Measurements from ENCODE around the gene TGFA.

TGFA gene

DNA sequence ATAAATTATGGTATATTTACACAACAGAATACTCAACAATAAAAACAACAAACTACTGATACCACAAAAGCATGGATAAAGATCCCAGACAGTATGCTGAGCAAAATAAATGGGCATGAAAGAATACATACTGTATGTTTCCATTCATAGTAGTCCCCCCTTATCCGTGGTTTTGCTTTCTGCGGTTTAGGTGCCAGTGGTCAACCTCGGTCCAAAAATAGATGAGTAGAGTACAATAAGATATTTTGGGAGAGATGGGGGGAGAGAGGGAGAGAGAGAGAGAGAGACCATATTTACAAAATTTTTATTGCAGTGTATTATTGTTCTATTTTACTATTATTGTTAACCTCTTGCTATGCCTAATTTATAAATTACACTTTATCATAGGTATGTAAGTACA lies 21.0 kb upstream of the TGFA start:
- no peak overlapping the region for H3K4me3 ChIP-seq (ENCODE audit: low read depth, low read length)
- TF ChIP-seq, protein P1, sequence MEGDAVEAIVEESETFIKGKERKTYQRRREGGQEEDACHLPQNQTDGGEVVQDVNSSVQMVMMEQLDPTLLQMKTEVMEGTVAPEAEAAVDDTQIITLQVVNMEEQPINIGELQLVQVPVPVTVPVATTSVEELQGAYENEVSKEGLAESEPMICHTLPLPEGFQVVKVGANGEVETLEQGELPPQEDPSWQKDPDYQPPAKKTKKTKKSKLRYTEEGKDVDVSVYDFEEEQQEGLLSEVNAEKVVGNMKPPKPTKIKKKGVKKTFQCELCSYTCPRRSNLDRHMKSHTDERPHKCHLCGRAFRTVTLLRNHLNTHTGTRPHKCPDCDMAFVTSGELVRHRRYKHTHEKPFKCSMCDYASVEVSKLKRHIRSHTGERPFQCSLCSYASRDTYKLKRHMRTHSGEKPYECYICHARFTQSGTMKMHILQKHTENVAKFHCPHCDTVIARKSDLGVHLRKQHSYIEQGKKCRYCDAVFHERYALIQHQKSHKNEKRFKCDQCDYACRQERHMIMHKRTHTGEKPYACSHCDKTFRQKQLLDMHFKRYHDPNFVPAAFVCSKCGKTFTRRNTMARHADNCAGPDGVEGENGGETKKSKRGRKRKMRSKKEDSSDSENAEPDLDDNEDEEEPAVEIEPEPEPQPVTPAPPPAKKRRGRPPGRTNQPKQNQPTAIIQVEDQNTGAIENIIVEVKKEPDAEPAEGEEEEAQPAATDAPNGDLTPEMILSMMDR (IDR thresholded peaks at IDR 0.05; ENCODE audit: low read depth, low read length), result no peak

DNA sequence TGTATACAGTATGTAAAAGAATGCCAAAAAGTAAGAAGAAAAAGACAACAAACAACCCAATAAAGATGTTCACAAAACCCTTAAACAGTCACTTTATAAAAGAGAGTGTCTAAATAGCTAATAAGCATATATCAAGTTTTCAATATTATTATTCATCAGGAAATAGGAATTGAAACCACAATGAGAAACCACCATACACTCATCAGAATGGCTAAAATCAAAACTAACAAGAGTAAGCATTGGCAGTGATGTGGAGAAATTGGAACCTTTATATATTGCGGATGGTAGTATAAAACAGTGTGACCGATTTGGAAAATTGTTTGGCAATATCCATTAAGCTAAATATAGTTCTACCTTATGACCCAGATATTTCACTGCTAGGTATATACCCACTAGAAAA lies 20.5 kb upstream of the TGFA start:
- TF ChIP-seq, protein P1 (IDR thresholded peaks at IDR 0.05; ENCODE audit: low read depth, low read length), result no peak
- no peak overlapping the region for H3K4me3 ChIP-seq (ENCODE audit: low read depth, low read length)

DNA sequence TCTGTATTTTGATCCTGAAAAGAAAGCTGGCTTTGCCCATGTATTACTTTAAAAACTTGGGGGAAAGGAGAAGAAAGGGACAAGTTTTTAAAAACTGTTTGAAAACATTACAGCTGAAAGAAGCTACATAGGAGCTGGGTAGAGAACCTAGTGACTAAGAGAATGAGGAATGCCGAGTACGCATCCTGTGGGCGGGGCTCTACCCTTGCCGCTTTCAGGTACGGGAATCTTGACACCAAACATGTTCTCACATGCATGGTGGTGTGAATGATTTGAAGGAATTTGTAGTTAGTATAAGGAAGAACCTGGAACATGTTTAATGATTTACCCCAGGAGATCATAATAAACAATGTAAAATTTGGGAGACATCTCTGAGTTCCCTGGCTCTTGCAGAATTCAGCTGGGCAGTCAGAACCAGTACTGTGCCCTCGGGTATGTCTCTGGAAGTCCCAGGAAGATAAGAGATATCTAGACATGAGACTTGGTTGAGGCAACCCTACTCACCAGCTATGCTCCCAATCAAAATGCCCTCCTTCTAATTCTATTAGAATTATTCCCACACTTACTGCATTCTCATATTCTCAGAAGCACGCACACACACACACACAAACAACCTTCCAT lies 16.5 kb upstream of the TGFA start:
- H3K4me3 ChIP-seq (ENCODE audit: low read depth, low read length), result no peak overlapping the region
- TF ChIP-seq, protein P1 (IDR thresholded peaks at IDR 0.05; ENCODE audit: low read depth, low read length), result no peak

DNA sequence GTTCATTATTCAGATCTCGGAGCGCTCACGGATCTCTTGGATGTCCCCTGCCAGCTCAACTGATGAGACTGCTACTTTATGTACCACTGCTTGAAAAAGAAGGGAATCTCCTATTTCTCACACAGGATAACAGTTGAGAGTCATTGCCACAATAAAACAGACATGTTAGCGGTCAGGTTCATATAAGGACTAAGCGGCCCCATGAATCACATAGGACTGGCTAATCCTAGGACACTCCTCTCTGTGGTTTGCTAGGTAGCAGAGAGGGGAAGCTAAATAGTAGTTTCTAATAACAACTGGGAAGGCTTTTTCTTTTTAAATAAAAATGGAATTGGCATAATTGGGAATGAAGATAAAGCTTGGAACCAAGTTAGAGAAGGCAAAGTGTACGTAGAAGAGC lies 15.9 kb upstream of the TGFA start:
- no peak overlapping the region for H3K4me3 ChIP-seq (ENCODE audit: low read depth, low read length)
- TF ChIP-seq, protein P1 (IDR thresholded peaks at IDR 0.05; ENCODE audit: low read depth, low read length), result no peak

DNA sequence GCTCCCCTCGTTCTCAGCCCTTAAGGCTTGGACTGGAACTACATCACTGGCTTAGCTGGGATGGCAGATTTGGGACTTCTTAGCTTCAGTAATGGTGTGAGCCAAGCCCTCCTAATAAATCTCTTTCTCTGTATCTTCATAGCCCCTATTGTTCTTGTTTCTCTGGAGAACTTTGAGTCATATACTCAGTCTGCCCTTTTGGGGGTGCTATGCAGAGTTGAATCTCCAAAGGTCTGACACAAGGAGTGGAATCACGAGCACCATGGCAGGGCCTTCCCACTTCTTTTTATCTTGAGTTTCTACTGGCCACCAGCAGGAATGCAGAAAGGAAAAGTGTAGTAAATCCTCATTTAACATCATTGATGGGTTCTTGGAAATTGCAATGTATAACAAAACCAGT lies 13.3 kb upstream of the TGFA start:
- H3K4me3 ChIP-seq (ENCODE audit: low read depth, low read length), result no peak overlapping the region
- TF ChIP-seq, protein P1 (IDR thresholded peaks at IDR 0.05; ENCODE audit: low read depth, low read length), result no peak

DNA sequence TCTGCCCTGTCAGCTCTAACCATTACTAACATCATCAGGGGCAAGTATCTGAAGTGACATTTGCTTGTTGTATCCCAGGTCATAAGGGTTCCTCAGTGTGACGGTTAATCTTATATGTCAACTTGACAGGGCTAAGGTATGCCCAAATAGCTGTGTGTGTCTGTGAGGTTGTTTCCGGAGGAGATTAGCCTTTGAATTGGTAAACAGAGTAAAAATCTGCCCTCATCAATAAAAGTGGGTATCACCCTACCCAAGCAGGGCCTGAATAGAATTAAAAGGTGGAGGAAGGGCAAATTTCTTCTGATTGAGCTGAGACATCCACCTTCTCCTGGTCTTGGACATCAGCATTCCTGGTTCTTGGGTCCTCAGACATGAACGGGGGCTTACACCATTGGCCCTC lies 12.8 kb upstream of the TGFA start:
- TF ChIP-seq, protein P1 (IDR thresholded peaks at IDR 0.05; ENCODE audit: low read depth, low read length), result no peak
- H3K4me3 ChIP-seq (ENCODE audit: low read depth, low read length), result no peak overlapping the region

DNA sequence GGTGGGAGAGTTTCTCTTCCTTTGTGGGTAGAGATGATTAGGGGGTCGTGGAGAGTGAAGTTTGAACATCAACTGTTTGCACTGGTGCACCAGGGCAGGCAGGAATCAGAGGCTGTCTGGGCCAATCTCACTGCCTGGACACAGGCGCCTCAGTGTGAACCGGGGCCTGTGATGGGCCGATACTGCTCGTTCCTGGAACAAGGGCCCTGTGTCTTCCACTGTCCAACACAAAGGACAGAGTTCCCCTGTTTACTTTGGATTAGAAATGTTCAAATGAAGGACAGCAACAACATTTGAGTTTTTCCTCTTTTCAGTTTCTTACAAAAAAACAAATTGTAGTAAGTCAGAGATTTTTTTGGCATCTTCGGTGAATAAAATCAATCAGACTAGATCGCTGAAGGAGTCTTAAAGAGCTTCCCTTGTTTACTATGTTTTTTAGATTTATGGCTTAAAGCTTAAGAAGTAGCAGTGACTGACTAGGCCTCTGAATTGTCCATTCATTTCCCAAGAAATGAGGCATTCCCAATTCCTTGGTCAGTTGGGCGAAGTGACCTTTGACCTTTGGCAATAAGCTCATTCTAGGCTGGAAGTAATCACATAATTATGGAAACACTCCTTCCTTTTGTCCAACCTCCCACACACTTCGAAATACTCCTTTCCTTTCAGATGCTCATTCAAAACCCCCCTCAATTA lies 11.6 kb upstream of the TGFA start:
- no peak overlapping the region for H3K4me3 ChIP-seq (ENCODE audit: low read depth, low read length)
- TF ChIP-seq, protein P1 (IDR thresholded peaks at IDR 0.05; ENCODE audit: low read depth, low read length), result no peak
